ENCODE measurements around the gene BMPR1B.
"Not testable (repeated sequence)": the region's sequence is repeated elsewhere in the genome, so short reads cannot be mapped to it uniquely, and the experiment has no call there.

Gene BMPR1B

GRCh38 chr4:95129031-95129430, 371.3 kb downstream of the BMPR1B start:
- H3K27ac Mint-ChIP-seq: no peak overlapping the region

GRCh38 chr4:95129821-95130311, 372.1 kb downstream of the BMPR1B start:
- H3K4me1 Mint-ChIP-seq (ENCODE audit: low read depth): peaks cover 9% of the 10 kb centered on the region
- no peaks in the 10 kb centered on the region for H3K36me3 Mint-ChIP-seq (ENCODE audit: low read depth)
- no peaks in the 10 kb centered on the region for H3K9me3 Mint-ChIP-seq
- no peak overlapping the region for H3K4me3 Mint-ChIP-seq
- no peaks in the 10 kb centered on the region for H3K27me3 Mint-ChIP-seq
- H3K27ac Mint-ChIP-seq: no peak overlapping the region

More at GRCh38 chr4:95129031-95129430, 371.3 kb downstream of the BMPR1B start:
- Mint-ChIP-seq H3K4me3 (no peak overlapping the region), H3K4me1 (ENCODE audit: low read depth) (peaks cover 9% of the 10 kb centered on the region), H3K27me3 (no peaks in the 10 kb centered on the region), H3K9me3 (no peaks in the 10 kb centered on the region), H3K36me3 (ENCODE audit: low read depth) (no peaks in the 10 kb centered on the region)

DNA sequence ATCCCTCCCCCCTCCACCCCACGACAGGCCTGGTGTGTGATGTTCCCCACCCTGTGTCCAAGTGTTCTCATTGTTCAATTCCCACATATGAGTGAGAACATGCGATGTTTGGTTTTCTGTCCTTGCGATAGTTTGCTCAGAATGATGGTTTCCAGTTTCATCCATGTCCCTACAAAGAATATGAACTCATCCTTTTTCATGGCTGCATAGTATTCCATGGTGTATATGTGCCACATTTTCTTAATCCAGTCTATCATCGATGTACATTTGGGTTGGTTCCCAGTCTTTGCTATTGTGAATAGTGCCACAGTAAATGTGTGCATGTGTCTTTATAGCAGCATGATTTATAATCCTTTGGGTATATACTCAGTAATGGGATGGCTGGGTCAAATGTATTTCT, 376.3 kb downstream of the BMPR1B start:
- not testable (repeated sequence) for H3K4me1 Mint-ChIP-seq (ENCODE audit: low read depth); H3K4me3 Mint-ChIP-seq; H3K9me3 Mint-ChIP-seq; H3K36me3 Mint-ChIP-seq (ENCODE audit: low read depth); H3K27me3 Mint-ChIP-seq; H3K27ac Mint-ChIP-seq

GRCh38 chr4:95139424-95139823, 381.7 kb downstream of the BMPR1B start:
- H3K36me3 Mint-ChIP-seq (ENCODE audit: low read depth); H3K27me3 Mint-ChIP-seq; H3K4me3 Mint-ChIP-seq; H3K27ac Mint-ChIP-seq; H3K4me1 Mint-ChIP-seq (ENCODE audit: low read depth): not testable (repeated sequence)
- H3K9me3 Mint-ChIP-seq: peaks cover 13% of the 10 kb centered on the region

GRCh38 chr4:95141361-95141760, 383.6 kb downstream of the BMPR1B start:
- Mint-ChIP-seq H3K27me3 (peaks cover 9% of the 10 kb centered on the region), H3K36me3 (ENCODE audit: low read depth) (no peaks in the 10 kb centered on the region), H3K4me3 (no peak overlapping the region), H3K4me1 (ENCODE audit: low read depth) (no peaks in the 10 kb centered on the region), H3K27ac (no peak overlapping the region), H3K9me3 (peaks cover 13% of the 10 kb centered on the region)

DNA sequence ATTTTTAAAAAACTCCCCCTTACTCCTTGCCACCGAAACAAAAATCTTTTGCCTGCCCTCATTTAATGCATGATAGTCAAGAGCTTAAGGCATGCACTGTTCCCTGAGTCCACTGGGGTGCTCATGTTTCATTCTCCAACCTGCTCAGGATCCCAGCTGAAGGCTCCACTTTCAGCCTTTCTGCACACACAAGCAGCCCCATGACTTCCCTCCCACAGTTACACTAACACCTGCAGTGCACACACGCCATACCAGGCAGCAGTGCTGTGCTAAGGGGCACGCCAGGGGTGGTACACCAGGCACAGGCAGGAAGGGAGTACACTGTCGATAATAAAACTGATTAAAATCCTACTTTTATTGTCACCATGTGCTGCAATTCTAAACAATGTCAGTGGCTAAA, 385.2 kb downstream of the BMPR1B start:
- Mint-ChIP-seq H3K27ac (no peak overlapping the region), H3K9me3 (peaks cover 13% of the 10 kb centered on the region), H3K4me1 (ENCODE audit: low read depth) (no peaks in the 10 kb centered on the region), H3K36me3 (ENCODE audit: low read depth) (no peaks in the 10 kb centered on the region), H3K27me3 (peaks cover 9% of the 10 kb centered on the region), H3K4me3 (no peak overlapping the region)

DNA sequence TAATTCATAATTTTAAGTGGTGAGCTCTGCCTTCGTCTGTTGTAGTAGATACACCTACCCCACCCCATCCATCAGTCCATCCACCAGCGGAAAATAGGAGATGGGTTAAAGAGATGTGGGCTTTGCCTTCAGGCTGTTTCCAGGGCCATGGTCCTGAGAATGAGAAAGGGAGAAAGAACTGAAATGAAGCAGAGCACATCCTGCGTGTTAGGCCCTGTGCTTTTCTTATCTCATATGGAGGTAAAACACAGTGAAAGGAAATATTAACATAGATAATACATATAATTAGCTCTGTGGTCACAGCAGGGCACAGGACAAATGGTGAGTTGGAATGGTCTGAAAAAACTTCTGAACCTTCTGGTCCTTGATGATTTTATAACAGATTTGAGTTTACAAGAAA, 393.5 kb downstream of the BMPR1B start:
- Mint-ChIP-seq H3K4me3 (no peak overlapping the region), H3K36me3 (ENCODE audit: low read depth) (no peaks in the 10 kb centered on the region), H3K4me1 (ENCODE audit: low read depth) (peaks cover 10% of the 10 kb centered on the region)

DNA sequence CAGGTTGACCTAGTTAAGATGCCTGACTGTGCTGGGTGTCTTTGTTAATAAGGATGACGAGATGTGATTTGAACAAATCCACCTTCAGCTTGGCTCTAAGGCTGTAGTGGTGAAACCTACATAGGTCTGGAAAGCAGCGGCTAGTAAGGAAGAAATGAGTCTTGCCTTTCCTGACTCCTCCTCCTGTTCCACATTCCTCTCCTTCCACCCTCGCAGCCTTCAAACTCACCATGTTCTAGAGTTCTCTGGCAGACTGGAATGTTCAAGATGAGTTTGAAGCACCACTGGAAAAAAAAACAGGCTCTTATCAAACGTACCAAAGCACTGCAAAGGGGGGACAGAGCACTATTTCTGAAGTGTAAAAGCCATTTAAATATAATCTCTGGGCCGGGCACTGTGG, 395.4 kb downstream of the BMPR1B start:
- H3K4me3 Mint-ChIP-seq: no peak overlapping the region
- H3K27me3 Mint-ChIP-seq: no peaks in the 10 kb centered on the region
- no peaks in the 10 kb centered on the region for H3K36me3 Mint-ChIP-seq (ENCODE audit: low read depth)
- peaks cover 12% of the 10 kb centered on the region for H3K4me1 Mint-ChIP-seq (ENCODE audit: low read depth)
- H3K9me3 Mint-ChIP-seq: no peaks in the 10 kb centered on the region
- H3K27ac Mint-ChIP-seq: no peak overlapping the region

More for the DNA sequence above, 393.5 kb downstream of the BMPR1B start:
- Mint-ChIP-seq H3K27me3 (no peaks in the 10 kb centered on the region), H3K27ac (no peak overlapping the region), H3K9me3 (no peaks in the 10 kb centered on the region)

GRCh38 chr4:95155759-95156451, 398.1 kb downstream of the BMPR1B start:
- H3K4me3 Mint-ChIP-seq: peak overlapping the region; percentile 2
- peaks cover 12% of the 10 kb centered on the region for H3K4me1 Mint-ChIP-seq (ENCODE audit: low read depth)
- no peaks in the 10 kb centered on the region for H3K9me3 Mint-ChIP-seq
- H3K27ac Mint-ChIP-seq: peak overlapping the region; percentile 66
- no peaks in the 10 kb centered on the region for H3K36me3 Mint-ChIP-seq (ENCODE audit: low read depth)
- H3K27me3 Mint-ChIP-seq: no peaks in the 10 kb centered on the region

DNA sequence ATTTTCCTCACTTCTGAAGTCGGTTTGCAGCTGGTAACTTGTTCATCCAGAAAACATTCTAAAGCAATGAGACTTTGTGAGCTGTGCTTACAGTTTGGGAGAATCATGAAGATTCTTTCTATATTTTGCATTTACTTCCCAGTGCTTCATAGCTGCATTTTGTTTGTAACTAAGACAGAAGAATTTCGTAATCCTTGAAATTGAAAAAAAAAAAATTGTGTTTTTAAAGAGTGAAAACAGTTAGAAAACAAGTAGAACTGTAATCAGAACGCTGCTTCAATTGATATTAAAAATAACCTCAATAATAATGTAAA, 398.7 kb downstream of the BMPR1B start:
- Mint-ChIP-seq H3K27ac (peak overlapping the region; percentile 66), H3K27me3 (no peaks in the 10 kb centered on the region), H3K36me3 (ENCODE audit: low read depth) (no peaks in the 10 kb centered on the region), H3K4me1 (ENCODE audit: low read depth) (peaks cover 12% of the 10 kb centered on the region), H3K9me3 (no peaks in the 10 kb centered on the region), H3K4me3 (no peak overlapping the region)

GRCh38 chr4:95157596-95157995, 399.8 kb downstream of the BMPR1B start:
- no peak overlapping the region for H3K4me3 Mint-ChIP-seq
- no peaks in the 10 kb centered on the region for H3K9me3 Mint-ChIP-seq
- no peaks in the 10 kb centered on the region for H3K27me3 Mint-ChIP-seq
- H3K4me1 Mint-ChIP-seq (ENCODE audit: low read depth): peaks cover 12% of the 10 kb centered on the region
- no peaks in the 10 kb centered on the region for H3K36me3 Mint-ChIP-seq (ENCODE audit: low read depth)
- H3K27ac Mint-ChIP-seq: no peak overlapping the region

DNA sequence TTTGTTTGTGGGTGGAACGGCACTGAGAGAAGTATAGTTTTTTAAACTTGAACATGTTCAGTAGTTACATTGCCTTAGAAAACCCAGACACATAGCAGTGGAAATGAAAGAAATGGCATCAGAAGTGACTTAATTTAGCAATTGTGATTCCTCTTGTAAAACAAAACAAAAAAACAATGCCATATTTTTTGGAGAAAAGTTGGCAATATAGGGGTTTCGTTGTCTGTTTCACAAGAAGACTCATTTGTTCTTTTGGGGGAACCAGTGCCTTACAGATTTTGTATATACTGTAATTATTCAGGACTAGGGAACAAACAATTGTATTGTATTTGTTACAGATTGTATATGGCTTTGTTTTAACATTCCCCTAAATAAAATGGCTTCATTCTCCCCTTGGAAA, 400.3 kb downstream of the BMPR1B start:
- H3K27me3 Mint-ChIP-seq: no peaks in the 10 kb centered on the region
- no peaks in the 10 kb centered on the region for H3K36me3 Mint-ChIP-seq (ENCODE audit: low read depth)
- H3K4me1 Mint-ChIP-seq (ENCODE audit: low read depth): peaks cover 12% of the 10 kb centered on the region
- H3K4me3 Mint-ChIP-seq: no peak overlapping the region
- no peaks in the 10 kb centered on the region for H3K9me3 Mint-ChIP-seq
- H3K27ac Mint-ChIP-seq: no peak overlapping the region

DNA sequence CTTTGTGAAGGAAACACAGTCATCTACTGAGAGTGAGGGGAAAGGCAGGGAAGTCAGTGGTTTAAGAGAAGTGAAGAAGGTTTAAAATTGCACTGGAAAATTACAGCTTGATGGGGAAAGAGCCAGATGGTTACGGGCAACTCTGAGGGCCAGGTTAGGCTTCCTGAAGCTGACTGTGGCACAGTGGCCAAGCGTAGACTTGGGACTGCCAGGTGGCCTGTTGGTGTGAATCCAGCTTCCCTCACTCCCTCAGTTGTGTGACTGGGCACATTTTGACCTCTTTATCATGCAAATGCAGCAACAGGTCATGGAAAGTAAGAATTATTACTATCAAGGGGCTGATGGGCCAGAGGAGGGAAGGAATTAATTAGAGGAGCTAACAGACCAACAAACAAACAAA, 400.9 kb downstream of the BMPR1B start:
- no peak overlapping the region for H3K4me3 Mint-ChIP-seq
- H3K27me3 Mint-ChIP-seq: no peaks in the 10 kb centered on the region
- no peaks in the 10 kb centered on the region for H3K9me3 Mint-ChIP-seq
- no peaks in the 10 kb centered on the region for H3K36me3 Mint-ChIP-seq (ENCODE audit: low read depth)
- H3K4me1 Mint-ChIP-seq (ENCODE audit: low read depth): peaks cover 12% of the 10 kb centered on the region
- H3K27ac Mint-ChIP-seq: peak overlapping the region; percentile 33

- Mint-ChIP-seq H3K27me3 (no peaks in the 10 kb centered on the region), H3K4me3 (no peak overlapping the region), H3K36me3 (ENCODE audit: low read depth) (no peaks in the 10 kb centered on the region), H3K27ac (no peak overlapping the region), H3K9me3 (no peaks in the 10 kb centered on the region), H3K4me1 (ENCODE audit: low read depth) (peaks cover 12% of the 10 kb centered on the region)
Observed at GRCh38 chr4:95159384-95159783, 401.6 kb downstream of the BMPR1B start.

DNA sequence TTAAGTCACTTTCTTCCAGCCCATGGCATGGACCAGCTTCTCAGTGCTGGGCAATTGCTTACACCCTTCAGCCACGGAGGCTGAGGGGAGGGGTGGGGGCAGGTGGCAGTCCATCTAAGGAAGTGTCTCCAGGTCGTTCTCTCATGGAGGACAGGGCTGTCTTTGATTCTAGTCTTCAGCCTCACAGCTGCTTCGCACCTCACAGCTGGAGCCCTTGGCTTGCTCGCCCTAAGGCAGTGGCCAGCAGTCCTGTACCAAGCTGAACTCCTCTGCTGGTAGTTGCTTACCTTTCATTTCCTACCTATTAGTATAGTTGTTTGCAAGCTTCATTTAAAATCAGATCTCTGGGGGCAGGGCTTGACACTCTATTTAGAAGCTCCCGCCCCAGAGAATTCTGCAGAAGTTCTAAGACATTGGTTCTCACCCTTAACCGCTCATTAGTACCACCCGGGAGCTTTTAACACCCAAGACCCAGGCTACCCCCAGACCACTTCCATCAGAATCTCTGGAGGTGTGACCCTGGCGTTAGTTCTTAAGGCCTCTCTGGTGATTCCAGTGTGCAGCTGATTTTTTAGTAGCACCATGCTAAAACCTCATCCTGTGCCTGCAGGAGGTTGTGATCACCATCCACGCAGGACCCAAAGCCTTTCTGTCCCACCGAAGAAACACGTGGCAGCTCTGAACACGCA, 404.2 kb downstream of the BMPR1B start:
- Mint-ChIP-seq H3K9me3 (no peaks in the 10 kb centered on the region), H3K27ac (no peak overlapping the region), H3K4me3 (no peak overlapping the region), H3K27me3 (no peaks in the 10 kb centered on the region), H3K4me1 (ENCODE audit: low read depth) (no peaks in the 10 kb centered on the region), H3K36me3 (ENCODE audit: low read depth) (no peaks in the 10 kb centered on the region)

DNA sequence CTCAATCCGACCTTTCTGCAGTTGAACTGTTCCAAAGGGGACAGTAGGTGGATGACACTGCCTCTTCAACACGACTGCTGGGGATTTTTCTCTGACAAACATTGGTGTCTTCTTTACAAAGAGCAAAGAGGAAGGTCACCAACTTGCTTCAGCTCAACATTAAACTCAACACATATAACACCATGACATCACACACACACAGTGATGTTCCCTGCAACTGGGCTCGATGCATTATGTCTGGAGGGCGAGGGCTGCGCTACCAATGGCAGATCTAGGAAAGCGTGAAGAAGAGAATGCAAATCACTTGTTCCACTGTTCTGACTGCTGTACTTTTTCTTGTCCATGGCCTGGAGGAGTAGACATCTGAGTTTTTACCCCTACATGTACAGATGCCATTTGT, 405.1 kb downstream of the BMPR1B start:
- H3K27me3 Mint-ChIP-seq: no peaks in the 10 kb centered on the region
- no peaks in the 10 kb centered on the region for H3K36me3 Mint-ChIP-seq (ENCODE audit: low read depth)
- H3K4me1 Mint-ChIP-seq (ENCODE audit: low read depth): no peaks in the 10 kb centered on the region
- no peak overlapping the region for H3K4me3 Mint-ChIP-seq
- H3K27ac Mint-ChIP-seq: no peak overlapping the region
- no peaks in the 10 kb centered on the region for H3K9me3 Mint-ChIP-seq

Data from stimulated activated naive CD8-positive, alpha-beta T cell treated with anti-CD3 and anti-CD28 coated beads, Interleukin-15, Interleukin-2, amounts not matched to agents 100 ng/mL and 50 ng/mL, for 24 hours (primary cell).